Left lung (tissue), 10 donors: Measurements from ENCODE around the gene KDM2B. TPM values are rescaled to one million over a fixed set of nuclear protein-coding genes. Genes with fewer than 3 reads are reported as not detected.
"Not testable (repeated sequence)": the region's sequence is repeated elsewhere in the genome, so short reads cannot be mapped to it uniquely, and the experiment has no call there.

Experiments used
- ATAC-seq: fragments of 200-7000 bp; cut with Tn5 transposase; one replicate; pipeline ENCODE4 v1.9.1; 2020; ENCODE audit warnings: moderate library complexity
- DNase-seq, 4 donors: peaks; one replicate each; pipeline ENCODE4 v3.0.0-alpha.2; 2013 to 2020
- H3K27ac ChIP-seq, 2 donors: fragments of 200-600 bp; sonication (generic) in 1 of 2; one replicate each; pipeline versions ENCODE4 v1.5.0 to v1.8.0; 2020 to 2021
- H3K27me3 ChIP-seq, 2 donors: fragments of 200-600 bp; sonication (generic) in 1 of 2; one replicate each; pipeline versions ENCODE4 v1.5.0 to v1.8.0; 2020 to 2021
- H3K36me3 ChIP-seq, 2 donors: fragments of 200-600 bp; sonication (generic) in 1 of 2; one replicate each; pipeline versions ENCODE4 v1.5.0 to v1.8.0; 2020 to 2021
- H3K4me1 ChIP-seq, 2 donors: fragments of 200-600 bp; one replicate each; pipeline ENCODE4 v1.8.0; 2021
- H3K4me3 ChIP-seq, 2 donors: fragments of 200-600 bp; sonication (generic) in 1 of 2; one replicate each; pipeline versions ENCODE4 v1.5.0 to v1.8.0; 2020 to 2021; ENCODE audit warnings: mild to moderate bottlenecking in 1 of 2
- H3K9me3 ChIP-seq, 2 donors: fragments of 200-600 bp; sonication (generic) in 1 of 2; one replicate each; pipeline versions ENCODE4 v1.5.0 to v1.8.0; 2020 to 2021
- intact Hi-C, 2 donors: fragments of 100-400 bp; cut with DNase I; formaldehyde crosslinking; loops; one replicate each; pipeline versions ENCODE4 v1.11.2 to v1.14.2; 2022
- polyA plus RNA-seq, 6 donors: library from polyadenylated mRNA; unstranded; fragments of 120-200 nt; gene quantifications; one replicate each; pipeline ENCODE4 v1.2.1, GENCODE V29; 2013; ENCODE audit not compliant: insufficient read length in 6 of 6
- total RNA-seq, 2 donors: library from RNA; stranded (reverse); fragmentation: NEBNext Ultra II Directional; extraction: Animal tissue kit (Norgen Biotek cat#: 25700); gene quantifications; one replicate each; pipeline ENCODE4 v1.2.1, GENCODE V29; 2021
- TF ChIP-seq, protein P1 (sequence below), 2 donors: fragments of 200-600 bp; sonication (generic) in 1 of 2; IDR thresholded peaks; one replicate each; pipeline versions ENCODE4 v1.5.0 to v1.8.0; 2021; ENCODE audit warnings: antibody characterized with exemption in 2 of 2
- donor health status: DM: no; HTN: yes; CAD: no.
- donor health status: DM: no; HTN: no; CAD: no.

The KDM2B gene
- total and polyA plus RNA-seq, 8 donors = 22.9 to 44.7 (median 38.0) TPM

DNA sequence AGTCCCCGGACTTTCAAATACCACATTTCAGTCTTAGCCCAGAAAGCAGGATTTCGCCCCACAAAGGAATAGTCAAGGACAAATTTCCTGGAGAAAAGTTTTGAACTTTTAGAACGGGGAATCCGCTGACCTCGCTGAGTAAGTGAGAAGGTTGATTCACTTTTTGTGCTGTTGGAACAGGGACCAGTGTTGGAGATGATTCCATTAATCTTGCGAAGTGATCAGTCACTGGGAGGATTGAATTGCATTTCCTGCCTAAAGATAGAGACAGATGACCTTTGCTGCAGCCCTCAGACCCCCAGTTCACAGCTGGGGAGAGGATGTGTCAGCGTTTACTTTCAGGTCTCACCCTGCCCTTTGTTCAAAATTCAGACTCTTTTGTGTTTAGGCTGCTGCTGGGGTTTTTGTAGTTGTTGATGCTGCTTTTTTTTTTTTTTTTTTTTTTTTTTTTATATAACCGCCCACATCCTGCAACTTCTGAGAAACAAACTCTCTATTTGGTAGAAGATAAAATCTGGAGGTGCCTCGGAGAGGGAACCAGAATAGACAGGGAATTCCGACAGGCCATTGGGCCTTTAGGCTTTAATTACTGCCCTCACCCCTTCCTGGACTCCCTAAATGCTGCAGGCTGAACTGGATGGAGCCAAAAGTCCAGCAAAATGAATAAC is 9.8 kb upstream of the KDM2B start:
- Histone ChIP-seq H3K27me3 (no peaks in the 10 kb centered on the region), H3K4me3 (peak overlapping the region; percentile 8 to 34), H3K9me3 (no peaks in the 10 kb centered on the region), H3K36me3 (no peaks in the 10 kb centered on the region), H3K27ac (peak overlapping the region; percentile 64 to 88), H3K4me1 (peaks cover 0 to 9% of the 10 kb centered on the region in 2 donors)
- TF ChIP-seq, protein P1, sequence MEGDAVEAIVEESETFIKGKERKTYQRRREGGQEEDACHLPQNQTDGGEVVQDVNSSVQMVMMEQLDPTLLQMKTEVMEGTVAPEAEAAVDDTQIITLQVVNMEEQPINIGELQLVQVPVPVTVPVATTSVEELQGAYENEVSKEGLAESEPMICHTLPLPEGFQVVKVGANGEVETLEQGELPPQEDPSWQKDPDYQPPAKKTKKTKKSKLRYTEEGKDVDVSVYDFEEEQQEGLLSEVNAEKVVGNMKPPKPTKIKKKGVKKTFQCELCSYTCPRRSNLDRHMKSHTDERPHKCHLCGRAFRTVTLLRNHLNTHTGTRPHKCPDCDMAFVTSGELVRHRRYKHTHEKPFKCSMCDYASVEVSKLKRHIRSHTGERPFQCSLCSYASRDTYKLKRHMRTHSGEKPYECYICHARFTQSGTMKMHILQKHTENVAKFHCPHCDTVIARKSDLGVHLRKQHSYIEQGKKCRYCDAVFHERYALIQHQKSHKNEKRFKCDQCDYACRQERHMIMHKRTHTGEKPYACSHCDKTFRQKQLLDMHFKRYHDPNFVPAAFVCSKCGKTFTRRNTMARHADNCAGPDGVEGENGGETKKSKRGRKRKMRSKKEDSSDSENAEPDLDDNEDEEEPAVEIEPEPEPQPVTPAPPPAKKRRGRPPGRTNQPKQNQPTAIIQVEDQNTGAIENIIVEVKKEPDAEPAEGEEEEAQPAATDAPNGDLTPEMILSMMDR (IDR thresholded peaks at IDR 0.05) = no peak
- DNase-seq (no peak), ATAC-seq (peak; percentile 49)
- intact Hi-C loops = no loop called here

DNA sequence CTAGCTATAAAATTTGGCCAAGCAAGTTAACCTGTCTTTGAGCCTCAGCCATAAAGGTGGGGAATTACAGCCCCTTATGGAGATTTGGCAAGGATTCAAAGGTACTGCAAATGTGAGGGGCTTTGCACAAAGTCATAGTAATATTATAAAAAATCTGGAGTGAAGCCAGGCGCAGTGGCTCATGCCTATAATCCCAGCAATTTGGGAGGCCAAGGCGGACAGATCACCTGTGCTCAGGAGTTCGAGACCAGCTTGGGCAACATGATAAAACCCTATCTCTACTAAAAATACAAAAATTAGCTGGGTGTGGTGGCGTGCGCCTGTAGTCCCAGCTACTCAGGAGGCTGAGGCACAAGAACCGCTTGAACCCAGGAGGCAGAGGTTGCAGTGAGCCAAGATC is 4.1 kb upstream of the KDM2B start:
- ATAC-seq, H3K27me3 ChIP-seq, intact Hi-C loops, H3K27ac ChIP-seq, H3K9me3 ChIP-seq, H3K4me3 ChIP-seq, H3K36me3 ChIP-seq, DNase-seq: not testable (repeated sequence)
- H3K4me1 ChIP-seq = peaks cover 18 to 25% of the 10 kb centered on the region in 2 donors

DNA sequence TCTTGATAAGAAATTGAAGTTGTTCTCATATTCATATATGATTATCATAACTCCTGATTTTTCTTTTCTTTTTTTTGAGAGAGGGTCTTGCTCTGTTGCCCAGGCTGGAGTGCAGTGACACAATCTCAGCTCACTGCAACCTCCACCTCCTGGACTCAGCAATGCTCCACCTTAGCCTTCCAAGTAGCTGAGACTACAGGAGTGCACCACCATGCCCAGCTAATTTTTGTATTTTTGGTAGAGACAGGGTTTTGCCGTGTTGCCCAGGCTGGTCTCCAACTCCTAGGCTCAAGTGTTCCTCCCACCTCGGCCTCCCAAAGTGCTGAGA is 2.5 kb upstream of the KDM2B start:
- intact Hi-C loops, DNase-seq, H3K36me3 ChIP-seq, H3K9me3 ChIP-seq, H3K27me3 ChIP-seq, H3K4me3 ChIP-seq, ATAC-seq, H3K27ac ChIP-seq: not testable (repeated sequence)
- H3K4me1 ChIP-seq = peaks cover 18 to 35% of the 10 kb centered on the region in 2 donors

DNA sequence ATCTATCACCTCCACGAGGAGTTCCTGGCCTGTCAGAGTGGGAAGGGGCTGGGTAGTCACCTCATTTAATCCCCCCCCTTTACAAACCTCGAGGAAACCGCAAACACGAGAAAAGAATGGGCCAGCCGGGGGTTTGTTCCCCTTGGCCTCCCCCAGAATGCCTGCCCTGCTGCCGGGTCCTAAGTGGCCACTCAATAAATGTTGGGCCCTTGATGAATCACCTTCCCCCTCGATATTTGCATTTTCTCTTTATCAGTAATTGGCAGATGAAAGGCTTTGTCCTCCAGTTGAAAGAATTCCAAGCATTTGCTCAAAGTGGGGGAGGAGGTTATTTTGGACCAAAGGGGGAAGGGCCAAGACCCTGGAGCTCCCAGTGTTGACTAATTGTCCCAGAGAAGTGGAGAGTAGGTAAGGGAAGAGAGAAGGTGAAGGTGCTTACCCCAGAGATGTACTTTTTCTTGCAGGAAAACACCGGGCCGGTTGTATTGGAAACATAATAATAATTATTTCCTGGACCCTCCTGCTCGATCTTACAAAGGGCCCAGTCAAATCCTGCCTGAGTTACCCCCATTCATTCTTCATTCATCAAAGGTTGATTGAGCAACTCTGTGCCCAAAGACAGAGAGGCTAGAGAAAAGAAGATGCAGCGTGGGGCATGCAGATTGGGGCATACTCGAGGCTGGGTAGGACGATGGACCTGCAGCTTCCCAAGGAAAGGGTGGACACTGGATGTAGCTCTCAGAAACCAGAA is 1.9 kb upstream of the KDM2B start:
- Histone ChIP-seq H3K36me3 (no peaks in the 10 kb centered on the region), H3K4me3 (no peak overlapping the region), H3K27me3 (peaks cover 0 to 8% of the 10 kb centered on the region in 2 donors), H3K9me3 (no peaks in the 10 kb centered on the region), H3K27ac (peak overlapping the region; percentile 83 to 86), H3K4me1 (peaks cover 20 to 40% of the 10 kb centered on the region in 2 donors)
- intact Hi-C loops = no loop called here
- DNase-seq (no peak), ATAC-seq (peak; percentile 6)
- TF ChIP-seq, protein P1 (IDR thresholded peaks at IDR 0.05) = no peak

DNA sequence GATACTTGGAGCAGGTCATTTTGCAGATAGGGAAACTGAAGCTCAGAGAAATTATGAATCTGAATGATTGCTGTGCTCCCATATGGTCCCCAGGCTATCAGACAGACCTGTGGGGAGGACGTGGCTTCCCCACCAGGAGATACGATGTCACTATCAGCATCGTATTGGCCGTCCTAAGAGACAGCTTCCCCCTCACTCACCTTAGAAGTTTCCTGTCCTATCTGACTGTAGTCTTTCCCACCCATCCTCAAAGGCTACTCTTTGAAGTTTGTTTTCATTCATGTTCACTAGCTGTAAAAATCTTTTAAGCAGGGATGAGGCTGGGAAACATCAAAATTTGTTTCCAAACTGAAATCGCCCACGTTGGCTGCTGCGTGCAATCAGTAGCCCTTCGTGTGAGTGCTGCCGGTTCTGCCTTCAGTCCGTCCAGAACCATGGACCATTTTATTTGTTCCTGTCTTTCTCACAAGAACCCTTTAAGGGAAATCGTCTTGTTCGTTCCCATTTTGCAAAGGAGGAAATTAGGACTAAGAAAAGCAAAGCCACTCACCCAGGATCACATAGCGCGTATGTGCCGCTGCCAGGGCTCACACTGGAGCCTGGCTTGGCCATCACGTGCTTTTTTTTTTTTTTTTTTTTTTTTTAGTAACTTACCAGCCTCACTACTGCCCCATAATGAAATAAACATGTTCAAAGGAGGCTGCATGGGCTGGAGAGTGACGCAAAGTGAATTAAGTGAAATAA is 1.0 kb upstream of the KDM2B start:
- TF ChIP-seq, protein P1 (IDR thresholded peaks at IDR 0.05) = no peak
- H3K27me3 ChIP-seq = peaks cover 0 to 8% of the 10 kb centered on the region in 2 donors
- ATAC-seq (peak; percentile 50), DNase-seq (peak in 1 of 4 donors; percentile 56)
- peak overlapping the region; percentile 83 to 86 for H3K27ac ChIP-seq
- H3K9me3 ChIP-seq = no peaks in the 10 kb centered on the region
- H3K36me3 ChIP-seq = no peaks in the 10 kb centered on the region
- peak overlapping the region in 1 of 2 donors; percentile 61 for H3K4me3 ChIP-seq
- intact Hi-C loops = no loop called here
- H3K4me1 ChIP-seq = peaks cover 26 to 49% of the 10 kb centered on the region in 2 donors
